CD4-positive, alpha-beta T cell treated with Interferon gamma for 1 hour (primary cell): Measurements from ENCODE around the gene SPAG16.
"Not testable (repeated sequence)": the region's sequence is repeated elsewhere in the genome, so short reads cannot be mapped to it uniquely, and the experiment has no call there.

Experiments
- DNase-seq: peaks from one replicate; pipeline ENCODE4 v3.0.0-alpha.2; 2020

SPAG16 gene

GRCh38 chr2:213562539-213563180 lies 278.4 kb downstream of the SPAG16 start:
- DNase-seq: no peak

GRCh38 chr2:213566846-213567245 lies 282.6 kb downstream of the SPAG16 start:
- no peak for DNase-seq

- no peak for DNase-seq
Measured at GRCh38 chr2:213609570-213610170, 325.4 kb downstream of the SPAG16 start.

GRCh38 chr2:213627054-213627710 lies 342.9 kb downstream of the SPAG16 start:
- no peak for DNase-seq

- no peak for DNase-seq
Measured at GRCh38 chr2:213627835-213628460, 343.7 kb downstream of the SPAG16 start.

- no peak for DNase-seq
Measured at GRCh38 chr2:213640738-213641425, 356.6 kb downstream of the SPAG16 start.

- DNase-seq: no peak
Measured at GRCh38 chr2:213644926-213645325, 360.7 kb downstream of the SPAG16 start.

GRCh38 chr2:213649176-213649575 lies 364.9 kb downstream of the SPAG16 start:
- no peak for DNase-seq

- DNase-seq: no peak
Measured at GRCh38 chr2:213664817-213665216, 380.6 kb downstream of the SPAG16 start.

GRCh38 chr2:213669657-213670056 lies 385.4 kb downstream of the SPAG16 start:
- no peak for DNase-seq

GRCh38 chr2:213678437-213679218 lies 394.4 kb downstream of the SPAG16 start:
- no peak for DNase-seq

- no peak for DNase-seq
Measured at GRCh38 chr2:213679894-213680293, 395.6 kb downstream of the SPAG16 start.

GRCh38 chr2:213682276-213682675 lies 398.0 kb downstream of the SPAG16 start:
- no peak for DNase-seq

- no peak for DNase-seq
Measured at GRCh38 chr2:213688133-213688532, 403.9 kb downstream of the SPAG16 start.

- not testable (repeated sequence) for DNase-seq
Measured at GRCh38 chr2:213688825-213689224, 404.6 kb downstream of the SPAG16 start.

- no peak for DNase-seq
Measured at GRCh38 chr2:213689585-213689984, 405.3 kb downstream of the SPAG16 start.

- no peak for DNase-seq
Measured at GRCh38 chr2:213691351-213691750, 407.1 kb downstream of the SPAG16 start.

- DNase-seq: no peak
Measured at GRCh38 chr2:213696442-213696841, 412.2 kb downstream of the SPAG16 start.

GRCh38 chr2:213701365-213701764 lies 417.1 kb downstream of the SPAG16 start:
- DNase-seq: not testable (repeated sequence)

GRCh38 chr2:213703406-213704098 lies 419.3 kb downstream of the SPAG16 start:
- no peak for DNase-seq

- no peak for DNase-seq
Measured at GRCh38 chr2:213710164-213710563, 425.9 kb downstream of the SPAG16 start.

- not testable (repeated sequence) for DNase-seq
Measured at GRCh38 chr2:213718411-213718810, 434.1 kb downstream of the SPAG16 start.
